H1 (cell line): ENCODE data around the gene MYOT. TPM values are rescaled to one million over a fixed set of nuclear protein-coding genes. Genes with fewer than 3 reads are reported as not detected.

Experiments
- CTCF ChIA-PET: fragments of 300-600 bp; sonication (Branson Sonifier 250); formaldehyde crosslinking; loops from one replicate; lab custom pipeline; 2021; ENCODE audit not compliant: partially characterized antibody; lab: Charles Lee
- POLR2A ChIA-PET: fragments of 300-600 bp; sonication (Branson Sonifier 250); formaldehyde crosslinking; loops from one replicate; lab custom pipeline; 2021; ENCODE audit warnings: inconsistent platforms; ENCODE audit not compliant: partially characterized antibody; lab: Charles Lee
- DNase-seq, 2 experiments: peaks; one replicate each; pipeline versions ENCODE4 v3.0.0 to v3.0.0-alpha.2; 2010 to 2022; ENCODE audit warnings: low spot score in 2 of 2, low read depth in 1 of 2, mixed read lengths in 1 of 2
- FAIRE-seq: peaks from 2 replicates; lab custom pipeline; 2011; peaks lifted over from hg19 to GRCh38; lab: Jason Lieb, UNC
- H2AFZ ChIP-seq: 2 replicates; pipeline ENCODE4 v1.8.1; 2012; ENCODE audit warnings: low read length, inconsistent platforms
- H2AK5ac ChIP-seq: 2 replicates; pipeline ENCODE4 v1.6.1; 2013; ENCODE audit warnings: low read depth, low read length
- H2BK120ac ChIP-seq: replicated peaks from 2 replicates; pipeline ENCODE3; 2013; ENCODE audit warnings: low read depth, low read length, inconsistent platforms
- H2BK12ac ChIP-seq: 2 replicates; pipeline ENCODE4 v1.6.1; 2013; ENCODE audit warnings: low read depth, low read length
- H2BK15ac ChIP-seq: 2 replicates; pipeline ENCODE4 v1.6.1; 2013; ENCODE audit warnings: low read length
- H2BK20ac ChIP-seq: 2 replicates; pipeline ENCODE4 v1.6.1; 2013; ENCODE audit warnings: low read length
- H2BK5ac ChIP-seq: 2 replicates; pipeline ENCODE4 v1.6.1; 2013; ENCODE audit warnings: low read depth, low read length
- H3K14ac ChIP-seq: 2 replicates; pipeline ENCODE4 v1.6.1; 2013; ENCODE audit warnings: inconsistent platforms; ENCODE audit not compliant: insufficient read length
- H3K18ac ChIP-seq: 2 replicates; pipeline ENCODE4 v1.6.1; 2013; ENCODE audit warnings: low read length; ENCODE audit errors: extremely low read depth
- H3K23ac ChIP-seq: 2 replicates; pipeline ENCODE4 v1.6.1; 2013; ENCODE audit warnings: inconsistent platforms; ENCODE audit not compliant: insufficient read length
- H3K23me2 ChIP-seq: 2 replicates; pipeline ENCODE4 v1.6.1; 2013; ENCODE audit warnings: low read depth, low read length
- H3K27ac ChIP-seq: 2 replicates; pipeline ENCODE4 v1.6.1; 2011; ENCODE audit warnings: low read depth, low read length, inconsistent platforms
- H3K27me3 ChIP-seq, 4 experiments: replicated peaks in 1 of 4; 1 replicate in 1 of 4; 2 replicates in 3 of 4; pipeline versions ENCODE4 v1.6.1 to v1.8.1; 2011 to 2013; ENCODE audit warnings: low read length in 3 of 4, mild to moderate bottlenecking in 3 of 4, inconsistent platforms in 2 of 4, mixed read lengths in 2 of 4, moderate library complexity in 1 of 4; ENCODE audit not compliant: control insufficient read depth in 3 of 4, insufficient read depth in 3 of 4; ENCODE audit errors: extremely low read depth in 1 of 4
- H3K36me3 ChIP-seq, 4 experiments: 2 replicates each; pipeline versions ENCODE4 v1.6.1 to v1.8.1; 2011 to 2013; ENCODE audit warnings: mild to moderate bottlenecking in 4 of 4, low read length in 3 of 4, moderate library complexity in 2 of 4, control low read depth in 1 of 4, inconsistent platforms in 1 of 4; ENCODE audit not compliant: insufficient read depth in 4 of 4, control insufficient read depth in 2 of 4
- H3K4ac ChIP-seq: replicated peaks from 2 replicates; pipeline ENCODE3; 2013; ENCODE audit warnings: low read length, low read depth, mixed read lengths, inconsistent platforms; ENCODE audit not compliant: insufficient read length
- H3K4me1 ChIP-seq, 4 experiments: replicated peaks in 1 of 4; 1 replicate in 1 of 4; 2 replicates in 3 of 4; pipeline versions ENCODE4 v1.6.1 to v1.8.1; 2011 to 2013; ENCODE audit warnings: low read length in 3 of 4, inconsistent platforms in 2 of 4, mixed read lengths in 1 of 4; ENCODE audit not compliant: insufficient read depth in 4 of 4, control insufficient read depth in 3 of 4
- H3K4me2 ChIP-seq, 2 experiments: 2 replicates each; pipeline versions ENCODE4 v1.6.1 to v1.8.1; 2011 to 2013; ENCODE audit warnings: low read depth in 2 of 2, low read length in 2 of 2, control low read depth in 1 of 2, inconsistent platforms in 1 of 2, mild to moderate bottlenecking in 1 of 2; ENCODE audit not compliant: insufficient read depth in 1 of 2
- H3K4me3 ChIP-seq, 4 experiments: fragments of 200-600, 300-600 bp in 1 of 4; sonication (generic), shearing (Covaris generic), sonication (Bioruptor Twin) in 1 of 4; 2 replicates each; pipeline versions ENCODE4 v1.5.1 to v1.8.1; 2011 to 2016; ENCODE audit warnings: low read length in 4 of 4, low read depth in 3 of 4, control low read depth in 2 of 4, inconsistent platforms in 2 of 4, mild to moderate bottlenecking in 2 of 4, mixed read lengths in 1 of 4, moderate library complexity in 1 of 4; ENCODE audit not compliant: insufficient read depth in 2 of 4; ENCODE audit errors: extremely low read depth in 1 of 4
- H3K56ac ChIP-seq: replicated peaks from 2 replicates; pipeline ENCODE3; 2013; ENCODE audit warnings: low read depth, mild to moderate bottlenecking, mixed read lengths, low read length, inconsistent platforms; ENCODE audit not compliant: insufficient read length
- H3K79me1 ChIP-seq: 2 replicates; pipeline ENCODE4 v1.6.1; 2013; ENCODE audit warnings: low read depth, low read length, control low read depth
- H3K79me2 ChIP-seq, 2 experiments: 2 replicates each; pipeline versions ENCODE4 v1.6.1 to v1.8.1; 2012 to 2013; ENCODE audit warnings: low read length in 2 of 2, mild to moderate bottlenecking in 2 of 2, inconsistent platforms in 1 of 2; ENCODE audit not compliant: insufficient read depth in 2 of 2, control insufficient read depth in 1 of 2
- H3K9ac ChIP-seq, 4 experiments: replicated peaks in 1 of 4; 1 replicate in 1 of 4; 2 replicates in 3 of 4; pipeline versions ENCODE4 v1.6.1 to v1.8.1; 2011 to 2013; ENCODE audit warnings: low read depth in 3 of 4, low read length in 3 of 4, control low read depth in 2 of 4, mild to moderate bottlenecking in 2 of 4, moderate library complexity in 2 of 4, inconsistent platforms in 1 of 4; ENCODE audit errors: extremely low read depth in 1 of 4
- H3K9me3 ChIP-seq, 2 experiments: 2 replicates each; pipeline versions ENCODE4 v1.6.1 to v1.8.1; 2012 to 2013; ENCODE audit warnings: mild to moderate bottlenecking in 2 of 2, moderate library complexity in 2 of 2, control low read depth in 1 of 2, inconsistent platforms in 1 of 2, low read depth in 1 of 2, low read length in 1 of 2, mixed read lengths in 1 of 2; ENCODE audit not compliant: insufficient read depth in 2 of 2
- H4K20me1 ChIP-seq, 2 experiments: replicated peaks in 1 of 2; 2 replicates each; pipeline versions ENCODE3 to v1.8.1; 2011 to 2013; ENCODE audit warnings: inconsistent platforms in 2 of 2, low read length in 2 of 2, mild to moderate bottlenecking in 1 of 2; ENCODE audit not compliant: insufficient read depth in 2 of 2, control insufficient read depth in 1 of 2
- H4K5ac ChIP-seq: 2 replicates; pipeline ENCODE4 v1.6.1; 2013; ENCODE audit warnings: low read length, low read depth, mixed read lengths, inconsistent platforms; ENCODE audit not compliant: insufficient read length
- H4K8ac ChIP-seq: 2 replicates; pipeline ENCODE4 v1.8.0; 2013; ENCODE audit warnings: mild to moderate bottlenecking, moderate library complexity, low read length, inconsistent platforms; ENCODE audit not compliant: insufficient read depth; ENCODE audit errors: extremely low read depth
- H4K91ac ChIP-seq: replicated peaks from 2 replicates; pipeline ENCODE3; 2013; ENCODE audit warnings: low read length, mixed read lengths, inconsistent platforms; ENCODE audit not compliant: insufficient read length
- BACH1 ChIP-seq: IDR thresholded peaks from 2 replicates; pipeline ENCODE4 v1.6.1; 2012; ENCODE audit warnings: low read length, improper control_type of control experiment
- CBX8 ChIP-seq: fragments of 300-800, 300-1000 bp; sonication (generic); IDR thresholded peaks from 2 replicates; pipeline ENCODE4 v1.7.1; 2016; ENCODE audit warnings: low read depth, low read length, borderline replicate concordance
- EGR1 ChIP-seq: IDR thresholded peaks from 2 replicates; pipeline ENCODE4 v1.6.1; 2011; ENCODE audit warnings: low read depth, low read length, borderline replicate concordance
- GTF2F1 ChIP-seq: IDR thresholded peaks from 2 replicates; pipeline ENCODE4 v1.6.1; 2012; ENCODE audit warnings: low read depth, low read length, improper control_type of control experiment, borderline replicate concordance
- RNF2 ChIP-seq: fragments of 200-900, 300-1000 bp; sonication (generic); IDR thresholded peaks from 2 replicates; pipeline ENCODE4 v1.7.1; 2016; ENCODE audit warnings: borderline replicate concordance, low read depth, mild to moderate bottlenecking, antibody characterized with exemption, low read length; ENCODE audit not compliant: poor library complexity, severe bottlenecking; ENCODE audit errors: missing control alignments
- SIX5 ChIP-seq: IDR thresholded peaks from 2 replicates; pipeline ENCODE4 v1.6.1; 2011; ENCODE audit warnings: mild to moderate bottlenecking, low read depth, low read length
- YY1 ChIP-seq: IDR thresholded peaks from 2 replicates; pipeline ENCODE4 v1.6.1; 2011; ENCODE audit warnings: low read depth, mild to moderate bottlenecking, low read length
- WGBS, 2 experiments: shearing (Covaris generic) in 1 of 2; methylation state at CpG; one replicate each; pipeline versions ENCODE4 v1.1.6 to v1.1.7; 2013 to 2015; ENCODE audit warnings: low lambda C conversion rate in 2 of 2, mixed read lengths in 2 of 2, inconsistent platforms in 1 of 2, low coverage in 1 of 2, missing lambda C conversion rate in 1 of 2; ENCODE audit not compliant: insufficient replicate concordance in 2 of 2, insufficient coverage in 1 of 2, insufficient read length in 1 of 2; ENCODE audit errors: extremely low coverage in 1 of 2, missing lambda C conversion rate in 1 of 2; 5-methylcytosine and 5-hydroxymethylcytosine counted together
- polyA plus RNA-seq, 7 experiments: library from polyadenylated mRNA; depleted of rRNA in 3 of 7; stranded (reverse) in 5 of 7; unstranded in 2 of 7; fragments of >200 nt in 5 of 7; fragments of 200-250 nt in 2 of 7; gene quantifications; 1 replicate in 5 of 7; 2 replicates in 1 of 7; 4 replicates in 1 of 7; pipeline versions ENCODE4 v1.2.1 to v1.2.3, GENCODE V29; 2011 to 2013; ENCODE audit warnings: missing spikeins in 2 of 7, mixed read lengths in 2 of 7
- total RNA-seq: library from RNA; stranded (reverse); fragmentation: NEBNext Ultra II Directional; extraction: Animal tissue kit (Norgen Biotek cat#: 25700); gene quantifications from 2 replicates; pipeline ENCODE4 v1.2.1, GENCODE V29; 2021
- TF ChIP-seq, protein P1 (sequence below): IDR thresholded peaks from 2 replicates; pipeline ENCODE4 v1.6.1; 2011; ENCODE audit warnings: low read depth, mild to moderate bottlenecking, low read length; ENCODE audit not compliant: insufficient read depth

Gene MYOT
- total and polyA plus RNA-seq, 2 of the 8 experiments (the other 6 are each of a cell fraction or from before 2014, with no cell fraction given) = not detected

DNA sequence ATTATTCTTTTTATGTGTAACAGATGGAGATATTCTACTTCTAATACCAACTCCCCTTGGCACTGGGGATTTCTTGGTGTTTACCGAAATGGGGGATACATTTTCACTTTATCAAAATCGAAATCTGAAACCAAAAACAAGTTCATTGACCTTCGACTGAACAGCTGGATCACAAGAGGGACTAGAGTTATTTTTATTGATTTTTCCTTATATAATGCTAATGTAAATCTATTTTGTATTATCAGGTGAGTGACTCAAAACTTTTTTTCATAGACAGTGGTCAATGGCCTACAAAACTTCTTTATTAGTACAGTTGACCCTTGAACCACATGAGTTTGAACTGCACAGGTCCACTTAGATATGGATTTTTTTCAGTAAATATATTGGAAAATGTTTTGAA, 31.8 kb downstream of the MYOT start:
- Histone ChIP-seq H3K14ac (no peak overlapping the region), H3K4me1 (no peaks in the 10 kb centered on the region), H3K4me2 (no peak overlapping the region), H4K8ac (no peak overlapping the region), H3K56ac (no peak overlapping the region), H2BK5ac (no peak overlapping the region), H3K36me3 (no peaks in the 10 kb centered on the region), H3K4me3 (no peak overlapping the region), H3K79me2 (no peaks in the 10 kb centered on the region), H2BK20ac (no peak overlapping the region), H3K27me3 (no peaks in the 10 kb centered on the region), H4K20me1 (no peaks in the 10 kb centered on the region), H3K27ac (no peak overlapping the region), H3K9ac (no peak overlapping the region), H4K5ac (no peak overlapping the region), H2AFZ (no peak overlapping the region), H4K91ac (no peak overlapping the region), H3K79me1 (no peaks in the 10 kb centered on the region), H3K23me2 (no peaks in the 10 kb centered on the region), H2AK5ac (no peak overlapping the region), H3K4ac (no peak overlapping the region), H2BK12ac (no peak overlapping the region), H2BK15ac (no peak overlapping the region), H3K23ac (no peak overlapping the region), H2BK120ac (no peak overlapping the region), H3K18ac (no peak overlapping the region), H3K9me3 (no peaks in the 10 kb centered on the region)
- ChIA-PET CTCF (no interaction called here), POLR2A (no interaction called here)
- TF ChIP-seq EGR1 (no peak), YY1 (no peak), BACH1 (no peak), GTF2F1 (no peak), RNF2 (no peak), SIX5 (no peak), CBX8 (no peak)
- TF ChIP-seq, protein P1, sequence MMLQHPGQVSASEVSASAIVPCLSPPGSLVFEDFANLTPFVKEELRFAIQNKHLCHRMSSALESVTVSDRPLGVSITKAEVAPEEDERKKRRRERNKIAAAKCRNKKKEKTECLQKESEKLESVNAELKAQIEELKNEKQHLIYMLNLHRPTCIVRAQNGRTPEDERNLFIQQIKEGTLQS = no peak
- WGBS, 2 experiments = 89% methylated on average over 3 of the region's 3 CpGs; no CpG with 5 or more reads in 1 of the 2 experiments
- no peak for DNase-seq
- no peak for FAIRE-seq
